NAMALWA (cell line): ENCODE data around the gene SHROOM3.
A peak's percentile ranks its signal among the peaks of the same experiment; 100 is the strongest.
"Not testable (repeated sequence)": the region's sequence is repeated elsewhere in the genome, so short reads cannot be mapped to it uniquely, and the experiment has no call there.

Experiments
- DNase-seq: peaks from one replicate; pipeline ENCODE4 v3.0.0-alpha.2; 2015; ENCODE audit warnings: low spot score

The SHROOM3 gene

DNA sequence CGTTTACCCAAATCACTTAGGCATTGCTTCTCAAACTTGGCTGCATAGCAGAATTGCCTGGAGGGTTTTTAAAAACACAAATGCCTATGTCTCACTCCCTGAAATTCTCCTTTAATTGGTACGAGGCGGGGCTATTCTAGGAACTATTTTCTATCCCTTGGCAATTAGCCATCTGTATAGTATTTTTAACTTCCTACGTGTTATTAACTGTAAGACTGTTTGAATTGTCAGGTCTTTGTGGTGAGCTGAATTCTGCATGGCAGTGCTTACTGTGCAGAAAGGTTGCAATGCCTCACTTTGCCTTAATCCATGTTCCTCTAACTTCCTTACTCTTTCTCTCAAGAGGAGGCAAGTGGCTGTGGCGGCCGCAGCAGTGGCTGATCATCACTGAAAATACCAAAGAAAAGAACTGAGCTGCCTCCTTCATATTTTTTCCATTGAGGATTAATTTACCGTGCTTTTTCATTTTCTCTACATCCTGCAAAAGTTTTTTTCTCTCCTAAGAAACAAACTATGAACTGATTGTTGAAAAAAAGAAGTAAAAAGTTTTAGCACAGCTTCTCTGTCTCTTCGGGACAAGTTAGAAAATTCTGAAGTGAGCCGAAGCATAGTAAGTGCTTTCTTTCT lies at the start of gene SHROOM3:
Gene SHROOM3 (plus strand): TSS at position 329 of the 627 bp plus-strand sequence. CDS start 824 bp downstream, outside the sequence.
- peak; percentile 9 for DNase-seq

DNA sequence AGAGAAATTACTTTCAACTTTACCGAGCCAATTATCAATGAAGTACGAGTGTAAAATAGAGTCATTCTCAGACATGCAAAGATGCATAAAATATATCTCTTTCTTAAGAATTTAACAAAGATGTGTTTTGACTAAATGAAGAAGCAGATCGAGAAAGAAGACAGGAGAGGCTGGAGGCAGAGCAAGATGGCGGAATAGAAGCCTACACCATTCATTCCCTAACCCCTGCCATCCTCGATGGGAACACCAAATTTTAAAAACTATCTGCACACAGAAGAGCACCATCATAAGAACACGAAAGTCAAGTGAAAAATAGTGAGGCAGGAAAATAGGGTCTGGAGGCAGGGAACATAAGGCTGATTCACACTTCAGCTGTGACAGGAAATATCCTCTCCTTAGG lies 49.1 kb upstream of the SHROOM3 start:
- no peak for DNase-seq

- no peak for DNase-seq
These were observed 48.3 kb upstream of the SHROOM3 start for GRCh38 chr4:76386566-76387305.

- DNase-seq = no peak
These were observed 46.7 kb upstream of the SHROOM3 start for GRCh38 chr4:76388160-76388908.

GRCh38 chr4:76401654-76402053 lies 33.4 kb upstream of the SHROOM3 start:
- DNase-seq = no peak

DNA sequence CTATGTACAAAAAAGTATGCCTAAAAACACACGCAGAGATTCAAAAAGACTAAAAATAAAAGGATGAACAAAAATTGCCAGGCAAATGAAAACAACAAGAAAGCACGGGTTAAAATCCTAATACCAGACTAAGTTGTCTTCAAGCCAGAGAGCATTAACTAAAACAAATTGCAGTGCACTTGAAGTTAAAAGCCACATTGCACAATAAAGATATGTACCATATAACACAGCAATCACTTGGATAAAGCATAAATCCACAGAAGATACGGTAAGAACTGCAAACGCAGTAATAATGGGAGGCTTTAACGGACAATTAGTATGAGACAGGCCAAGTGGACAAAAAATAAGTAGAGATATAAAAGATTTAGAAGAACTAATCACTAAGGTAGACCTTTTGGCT lies 28.9 kb upstream of the SHROOM3 start:
- DNase-seq = no peak

GRCh38 chr4:76407440-76408119 lies 27.4 kb upstream of the SHROOM3 start:
- no peak for DNase-seq

DNA sequence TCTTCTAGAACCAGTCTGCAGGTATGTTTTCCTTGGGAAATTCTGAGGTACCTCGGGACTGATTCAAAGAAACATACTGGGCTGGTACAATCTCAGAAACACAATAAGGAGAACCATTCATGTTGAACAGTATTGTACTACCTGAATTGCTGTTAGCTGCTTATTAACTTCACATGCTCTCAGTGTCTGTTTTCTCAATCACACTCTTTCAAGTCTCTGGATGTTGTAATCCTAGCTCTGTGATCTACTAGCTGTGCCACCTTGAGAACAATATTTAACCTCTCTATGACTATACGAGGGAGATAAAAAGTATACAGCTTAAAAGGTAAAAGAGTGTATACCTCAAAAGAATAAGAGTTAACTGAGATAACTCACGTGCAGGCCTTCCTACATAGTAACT lies 24.4 kb upstream of the SHROOM3 start:
- DNase-seq = no peak

DNA sequence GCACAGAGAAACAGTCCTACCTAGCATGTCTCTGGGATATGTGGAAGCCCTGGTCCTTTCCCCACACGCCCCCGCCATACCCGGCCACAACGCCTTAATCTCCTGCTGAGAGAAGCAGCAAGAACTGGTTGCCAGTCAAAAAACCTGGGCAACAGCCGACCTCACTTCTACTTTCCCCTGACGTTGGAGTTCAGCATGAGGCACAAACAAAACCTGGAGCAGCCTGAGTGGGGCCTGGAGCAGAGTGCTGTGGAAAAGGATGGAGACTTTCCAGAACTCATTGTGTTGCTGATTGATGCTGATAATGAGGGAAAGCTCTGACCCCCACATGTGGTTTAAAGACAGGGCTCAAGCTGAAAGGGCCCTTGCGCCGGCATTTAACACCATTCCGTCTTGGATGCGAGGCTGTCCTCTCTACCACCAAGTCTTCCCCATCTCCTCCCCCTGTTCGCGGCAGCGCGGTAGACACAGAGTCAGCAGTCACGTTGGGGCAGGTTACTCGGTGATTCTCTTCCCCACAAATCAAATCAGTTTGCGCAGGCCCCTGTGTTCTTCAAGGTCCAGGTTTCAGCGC lies 14.8 kb upstream of the SHROOM3 start:
- DNase-seq = no peak

DNA sequence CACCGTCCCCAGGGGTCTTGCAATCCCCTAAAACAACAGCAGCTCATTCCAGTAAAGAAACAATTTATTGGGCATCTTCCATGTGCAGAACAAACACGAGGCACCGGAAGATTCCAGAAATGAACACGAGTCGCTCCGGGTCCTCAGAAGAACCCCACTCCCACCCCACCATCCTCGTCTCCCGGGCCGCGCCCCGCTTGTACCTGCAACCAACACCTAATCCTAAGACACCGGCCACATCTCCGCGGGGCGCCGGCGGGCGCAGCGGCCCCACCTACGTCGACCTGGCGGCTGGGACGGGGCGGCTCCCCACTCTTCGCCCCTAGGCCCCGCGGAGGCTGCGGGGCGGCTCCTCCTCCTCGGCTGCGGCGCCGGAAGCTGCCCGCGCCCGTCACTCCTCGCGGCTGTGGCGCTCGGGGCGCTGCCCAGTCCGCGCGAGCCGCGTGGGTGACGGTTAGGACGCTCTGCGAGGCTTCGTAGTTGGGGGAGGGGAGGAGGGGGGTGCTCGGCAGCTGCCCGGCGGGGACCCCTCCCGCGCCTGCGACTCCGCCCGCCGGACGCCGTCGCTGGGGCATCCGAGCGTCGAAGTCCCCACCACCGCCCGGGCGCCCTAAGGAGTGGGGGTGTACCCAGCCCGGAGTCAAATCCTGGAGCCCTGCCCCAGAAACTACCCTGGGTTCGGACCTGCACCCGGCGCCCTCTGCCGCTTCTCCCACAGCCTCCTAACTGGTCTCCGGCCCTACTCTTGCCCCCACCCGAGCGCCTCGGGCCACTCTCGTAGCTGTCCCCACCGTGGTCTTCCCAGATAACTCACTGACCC lies 14.1 kb upstream of the SHROOM3 start, which contains the start of gene CCDC158:
Gene CCDC158 (minus strand): TSS at position 380 of the 820 bp plus-strand sequence. CDS start 17,934 bp downstream, outside the sequence.
- no peak for DNase-seq

DNA sequence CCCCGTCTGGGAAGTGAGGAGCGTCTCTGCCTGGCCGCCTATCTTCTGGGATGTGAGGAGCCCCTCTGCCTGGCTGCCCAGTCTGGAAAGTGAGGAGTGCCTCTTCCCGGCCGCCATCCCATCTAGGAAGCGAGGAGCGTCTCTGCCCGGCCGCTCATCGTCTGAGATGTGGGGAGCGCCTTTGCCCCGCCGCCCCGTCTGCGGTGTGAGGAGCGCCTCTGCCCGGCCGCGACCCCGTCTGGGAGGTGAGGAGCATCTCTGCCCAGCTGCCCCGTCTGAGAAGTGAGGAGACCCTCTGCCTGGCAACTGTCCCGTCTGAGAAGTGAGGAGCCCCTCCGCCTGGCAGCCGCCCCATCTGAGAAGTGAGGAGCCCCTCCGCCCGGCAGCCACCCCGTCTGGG lies 11.9 kb upstream of the SHROOM3 start:
- DNase-seq = not testable (repeated sequence)

- no peak for DNase-seq
These were observed 8.8 kb upstream of the SHROOM3 start for GRCh38 chr4:76426272-76426671.

GRCh38 chr4:76429636-76430035 lies 5.4 kb upstream of the SHROOM3 start:
- DNase-seq = peak; percentile 11

- peak; percentile 78 for DNase-seq
These were observed 4.3 kb upstream of the SHROOM3 start for GRCh38 chr4:76430519-76431388.

DNA sequence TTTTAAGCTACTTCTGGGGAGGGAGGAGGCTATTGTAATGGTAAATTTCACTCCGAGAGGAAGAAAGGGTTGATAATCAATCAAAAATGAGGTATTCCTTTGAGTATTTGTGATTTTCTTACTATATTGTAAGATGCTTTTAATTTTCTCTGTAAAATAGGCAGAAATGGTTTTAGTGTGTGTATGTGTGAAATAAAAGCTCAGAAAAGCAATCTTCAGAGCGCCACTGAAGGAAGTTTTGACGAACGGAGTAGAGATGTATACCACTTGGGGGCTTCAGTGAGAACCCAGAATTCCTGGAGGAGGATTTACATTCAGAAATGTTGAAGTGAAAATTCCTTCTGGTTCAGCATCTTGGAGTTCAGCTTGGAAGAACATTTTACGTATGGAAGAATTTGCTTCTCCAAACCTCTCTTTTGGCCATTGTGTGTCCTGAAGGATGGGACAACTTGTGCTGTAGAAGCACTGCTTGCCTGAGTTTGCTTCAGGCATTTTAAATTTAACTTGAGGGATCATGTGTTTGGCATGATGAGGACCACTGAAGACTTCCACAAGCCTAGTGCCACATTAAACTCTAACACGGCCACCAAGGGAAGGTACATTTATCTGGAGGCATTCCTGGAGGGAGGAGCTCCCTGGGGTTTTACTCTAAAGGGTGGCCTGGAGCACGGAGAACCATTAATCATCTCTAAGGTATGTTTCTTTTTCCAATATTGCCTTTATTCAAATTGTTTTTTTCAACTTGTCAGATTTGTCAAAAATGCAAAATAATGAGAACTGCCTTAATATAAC lies 695 bp downstream of the SHROOM3 start:
- DNase-seq = no peak

GRCh38 chr4:76439491-76439890 lies 4.5 kb downstream of the SHROOM3 start:
- no peak for DNase-seq

DNA sequence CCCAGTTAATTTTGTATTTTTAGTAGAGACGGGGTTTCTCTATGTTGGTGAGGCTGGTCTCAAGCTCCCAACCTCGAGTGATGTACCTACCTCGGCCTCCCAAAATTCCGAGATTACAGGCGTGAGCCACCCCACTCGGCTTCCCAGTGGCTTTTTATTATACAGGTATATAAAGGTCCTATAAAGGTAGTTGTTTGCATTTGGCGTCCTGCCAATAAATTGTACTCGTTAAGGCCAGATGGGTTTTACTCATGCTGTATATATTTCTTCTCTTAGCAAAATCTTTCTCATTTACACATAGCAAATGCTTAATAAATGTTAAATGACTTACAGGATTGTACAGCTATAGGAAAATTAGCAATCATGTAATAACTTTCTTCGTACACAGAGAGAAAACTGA lies 6.9 kb downstream of the SHROOM3 start:
- DNase-seq = no peak

- no peak for DNase-seq
These were observed 7.8 kb downstream of the SHROOM3 start for GRCh38 chr4:76442807-76443206.

GRCh38 chr4:76443376-76443775 lies 8.3 kb downstream of the SHROOM3 start:
- DNase-seq = no peak
